ENCODE measurements around the gene IQSEC1. TPM values are rescaled to one million over a fixed set of nuclear protein-coding genes. Genes with fewer than 3 reads are reported as not detected.

IQSEC1 gene
- total RNA-seq, 1 donor from 2014 or later: 29.5 TPM

DNA sequence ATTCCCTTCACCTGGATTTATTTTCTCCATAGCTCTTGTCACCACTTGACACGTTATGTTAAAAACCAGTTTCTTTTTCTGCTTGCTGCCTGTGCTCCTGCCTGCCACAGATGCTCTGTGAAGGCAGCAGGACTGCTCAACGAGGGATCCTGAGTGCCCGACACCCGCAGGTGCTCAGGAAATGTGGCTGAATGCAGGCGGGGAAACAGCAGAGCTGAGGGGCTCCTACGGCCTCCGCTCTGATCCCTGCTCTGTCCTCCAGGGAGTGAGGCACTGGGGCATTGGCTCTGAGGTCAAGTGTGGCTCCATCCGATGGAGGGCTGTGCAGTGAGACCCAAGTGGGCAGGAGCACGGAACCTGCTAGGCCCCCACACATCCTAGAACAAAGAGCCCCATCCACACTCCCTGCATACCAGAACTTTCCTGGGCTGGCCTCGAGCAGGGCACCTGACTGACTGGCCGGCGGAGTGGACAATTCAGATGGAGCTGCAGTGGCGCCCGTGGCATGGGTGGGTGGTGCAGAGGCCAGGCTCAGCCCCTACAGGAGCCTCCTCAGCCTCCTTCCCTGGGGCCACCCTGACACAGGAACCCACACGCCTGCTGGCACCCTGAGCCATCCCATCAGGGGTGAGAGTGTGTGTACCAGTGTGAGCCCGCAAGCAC, 27.9 kb downstream of the IQSEC1 start:
- Histone ChIP-seq H4K20me1 (ENCODE audit: insufficient read depth, low read length) (no peaks in the 10 kb centered on the region), H3K9ac (ENCODE audit: low read length) (no peak overlapping the region), H3K36me3 (ENCODE audit: insufficient read depth, low read length) (no peaks in the 10 kb centered on the region), H3K4me1 (ENCODE audit: insufficient read depth, low read length) (peaks cover 2% of the 10 kb centered on the region), H2AFZ (ENCODE audit: low read depth, low read length) (no peak overlapping the region), H3K79me2 (ENCODE audit: insufficient read depth, low read length) (no peaks in the 10 kb centered on the region), H3K4me2 (ENCODE audit: low read length) (no peak overlapping the region), H3K27ac (ENCODE audit: low read depth, low read length) (no peak overlapping the region), H3K27me3 (ENCODE audit: insufficient read depth, low read length) (peaks cover 43% of the 10 kb centered on the region), H3K4me3 (ENCODE audit: insufficient read depth, low read depth, low read length) (no peak overlapping the region), H3K9me3 (ENCODE audit: insufficient read depth, low read depth, low read length) (no peaks in the 10 kb centered on the region)
- no peak overlapping the region for H3K27ac Mint-ChIP-seq (ENCODE audit: unreplicated experiment)
- DNase-seq (ENCODE audit: low read depth) (no peak), FAIRE-seq (no peak)
- H3K9me3 Mint-ChIP-seq (ENCODE audit: unreplicated experiment): no peaks in the 10 kb centered on the region
- peaks cover 2% of the 10 kb centered on the region for H3K36me3 Mint-ChIP-seq (ENCODE audit: low read depth, unreplicated experiment)
- H3K4me3 Mint-ChIP-seq (ENCODE audit: unreplicated experiment): no peak overlapping the region
- TF ChIP-seq EZH2 (IDR thresholded peaks at IDR 0.05; ENCODE audit: insufficient read depth, low read length): no peak
- TF ChIP-seq, protein P1, sequence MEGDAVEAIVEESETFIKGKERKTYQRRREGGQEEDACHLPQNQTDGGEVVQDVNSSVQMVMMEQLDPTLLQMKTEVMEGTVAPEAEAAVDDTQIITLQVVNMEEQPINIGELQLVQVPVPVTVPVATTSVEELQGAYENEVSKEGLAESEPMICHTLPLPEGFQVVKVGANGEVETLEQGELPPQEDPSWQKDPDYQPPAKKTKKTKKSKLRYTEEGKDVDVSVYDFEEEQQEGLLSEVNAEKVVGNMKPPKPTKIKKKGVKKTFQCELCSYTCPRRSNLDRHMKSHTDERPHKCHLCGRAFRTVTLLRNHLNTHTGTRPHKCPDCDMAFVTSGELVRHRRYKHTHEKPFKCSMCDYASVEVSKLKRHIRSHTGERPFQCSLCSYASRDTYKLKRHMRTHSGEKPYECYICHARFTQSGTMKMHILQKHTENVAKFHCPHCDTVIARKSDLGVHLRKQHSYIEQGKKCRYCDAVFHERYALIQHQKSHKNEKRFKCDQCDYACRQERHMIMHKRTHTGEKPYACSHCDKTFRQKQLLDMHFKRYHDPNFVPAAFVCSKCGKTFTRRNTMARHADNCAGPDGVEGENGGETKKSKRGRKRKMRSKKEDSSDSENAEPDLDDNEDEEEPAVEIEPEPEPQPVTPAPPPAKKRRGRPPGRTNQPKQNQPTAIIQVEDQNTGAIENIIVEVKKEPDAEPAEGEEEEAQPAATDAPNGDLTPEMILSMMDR (IDR thresholded peaks at IDR 0.05; ENCODE audit: insufficient read depth, low read depth, low read length): no peak
- H3K4me1 Mint-ChIP-seq (ENCODE audit: low read depth, unreplicated experiment): peaks cover 4% of the 10 kb centered on the region
- H3K27me3 Mint-ChIP-seq (ENCODE audit: low read depth, unreplicated experiment): peaks cover 42% of the 10 kb centered on the region

DNA sequence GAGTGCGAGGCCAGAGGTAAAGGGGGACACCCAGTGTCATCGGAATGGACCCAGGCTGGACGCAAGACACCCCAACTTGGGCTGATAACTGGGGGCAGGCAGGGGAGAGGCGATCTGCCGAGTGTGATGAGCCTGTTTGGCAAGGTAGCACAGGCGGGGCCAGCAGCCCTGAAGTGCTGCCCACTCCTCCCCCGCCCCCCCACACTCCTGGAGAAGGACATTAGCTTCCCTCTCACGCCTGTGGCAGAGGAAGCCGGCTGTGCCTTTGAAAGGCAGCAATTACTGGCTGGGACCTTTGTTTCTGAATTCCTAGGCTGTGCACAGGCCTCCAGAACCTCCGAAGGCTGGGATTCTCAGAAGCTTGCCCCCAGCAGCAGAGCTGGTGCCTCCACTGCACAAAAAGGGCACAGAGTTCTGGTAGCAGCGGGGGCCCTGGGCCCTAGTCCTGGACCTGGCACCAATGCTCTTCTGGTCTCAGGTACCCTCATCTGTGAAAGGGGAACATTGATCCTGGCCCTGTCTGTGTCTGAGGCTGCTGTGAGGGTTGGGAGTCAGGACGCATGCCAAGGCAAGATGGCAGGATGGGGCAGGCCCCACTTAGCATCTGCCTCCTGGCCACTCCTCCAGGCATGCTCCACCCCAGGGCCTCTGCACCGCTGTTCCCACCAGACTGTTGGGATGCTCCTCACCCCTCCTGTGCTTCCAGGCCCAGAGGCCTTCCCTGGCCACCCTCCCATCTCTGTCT, 28.6 kb downstream of the IQSEC1 start:
- no peak overlapping the region for H3K4me2 ChIP-seq (ENCODE audit: low read length)
- H2AFZ ChIP-seq (ENCODE audit: low read depth, low read length): no peak overlapping the region
- TF ChIP-seq, protein P1 (IDR thresholded peaks at IDR 0.05; ENCODE audit: insufficient read depth, low read depth, low read length): no peak
- TF ChIP-seq EZH2 (IDR thresholded peaks at IDR 0.05; ENCODE audit: insufficient read depth, low read length): no peak
- H3K9ac ChIP-seq (ENCODE audit: low read length): no peak overlapping the region
- no peaks in the 10 kb centered on the region for H4K20me1 ChIP-seq (ENCODE audit: insufficient read depth, low read length)
- no peak overlapping the region for H3K27ac Mint-ChIP-seq (ENCODE audit: unreplicated experiment)
- H3K36me3 Mint-ChIP-seq (ENCODE audit: low read depth, unreplicated experiment): peaks cover 2% of the 10 kb centered on the region
- H3K27me3 Mint-ChIP-seq (ENCODE audit: low read depth, unreplicated experiment): peaks cover 42% of the 10 kb centered on the region
- no peaks in the 10 kb centered on the region for H3K9me3 ChIP-seq (ENCODE audit: insufficient read depth, low read depth, low read length)
- H3K79me2 ChIP-seq (ENCODE audit: insufficient read depth, low read length): no peaks in the 10 kb centered on the region
- peaks cover 50% of the 10 kb centered on the region for H3K27me3 ChIP-seq (ENCODE audit: insufficient read depth, low read length)
- peaks cover 8% of the 10 kb centered on the region for H3K4me1 Mint-ChIP-seq (ENCODE audit: low read depth, unreplicated experiment)
- DNase-seq (ENCODE audit: low read depth): no peak
- no peak overlapping the region for H3K4me3 Mint-ChIP-seq (ENCODE audit: unreplicated experiment)
- H3K4me3 ChIP-seq (ENCODE audit: insufficient read depth, low read depth, low read length): no peak overlapping the region
- no peaks in the 10 kb centered on the region for H3K36me3 ChIP-seq (ENCODE audit: insufficient read depth, low read length)
- no peaks in the 10 kb centered on the region for H3K9me3 Mint-ChIP-seq (ENCODE audit: unreplicated experiment)
- peaks cover 2% of the 10 kb centered on the region for H3K4me1 ChIP-seq (ENCODE audit: insufficient read depth, low read length)
- no peak for FAIRE-seq
- H3K27ac ChIP-seq (ENCODE audit: low read depth, low read length): no peak overlapping the region

DNA sequence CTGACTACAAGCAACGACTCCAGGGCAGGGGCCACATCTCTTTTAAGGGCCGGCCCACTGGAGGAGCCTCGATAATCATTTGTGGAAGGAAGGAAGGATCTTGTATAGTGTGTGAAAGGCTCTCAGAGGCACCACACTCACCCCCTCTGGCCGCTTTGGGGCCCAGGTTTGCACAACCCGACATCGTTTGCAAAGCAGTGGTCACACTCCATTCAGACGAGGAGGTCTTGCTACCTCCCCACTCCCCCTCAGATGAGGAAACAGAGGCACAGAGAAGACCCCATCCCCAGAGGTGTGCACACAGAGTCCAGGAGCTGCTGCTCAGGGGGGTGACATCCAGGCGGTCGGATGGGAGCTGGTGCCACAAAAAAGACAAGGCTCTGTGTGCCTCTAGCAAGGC, 29.6 kb downstream of the IQSEC1 start:
- DNase-seq (ENCODE audit: low read depth): no peak
- Mint-ChIP-seq H3K27me3 (ENCODE audit: low read depth, unreplicated experiment) (peaks cover 33% of the 10 kb centered on the region), H3K27ac (ENCODE audit: unreplicated experiment) (no peak overlapping the region), H3K36me3 (ENCODE audit: low read depth, unreplicated experiment) (no peaks in the 10 kb centered on the region), H3K9me3 (ENCODE audit: unreplicated experiment) (no peaks in the 10 kb centered on the region), H3K4me3 (ENCODE audit: unreplicated experiment) (no peak overlapping the region), H3K4me1 (ENCODE audit: low read depth, unreplicated experiment) (peaks cover 8% of the 10 kb centered on the region)
- FAIRE-seq: no peak
- Histone ChIP-seq H3K4me2 (ENCODE audit: low read length) (no peak overlapping the region), H3K27ac (ENCODE audit: low read depth, low read length) (no peak overlapping the region), H3K9me3 (ENCODE audit: insufficient read depth, low read depth, low read length) (no peaks in the 10 kb centered on the region), H2AFZ (ENCODE audit: low read depth, low read length) (no peak overlapping the region), H3K4me3 (ENCODE audit: insufficient read depth, low read depth, low read length) (no peak overlapping the region), H3K4me1 (ENCODE audit: insufficient read depth, low read length) (peaks cover 4% of the 10 kb centered on the region), H3K36me3 (ENCODE audit: insufficient read depth, low read length) (no peaks in the 10 kb centered on the region), H3K9ac (ENCODE audit: low read length) (no peak overlapping the region), H3K79me2 (ENCODE audit: insufficient read depth, low read length) (no peaks in the 10 kb centered on the region), H4K20me1 (ENCODE audit: insufficient read depth, low read length) (no peaks in the 10 kb centered on the region), H3K27me3 (ENCODE audit: insufficient read depth, low read length) (peaks cover 60% of the 10 kb centered on the region)
- TF ChIP-seq EZH2 (IDR thresholded peaks at IDR 0.05; ENCODE audit: insufficient read depth, low read length): no peak
- TF ChIP-seq, protein P1 (IDR thresholded peaks at IDR 0.05; ENCODE audit: insufficient read depth, low read depth, low read length): no peak
